Body of pancreas (tissue), 4 donors: ENCODE data around the gene ETS2.

Experiments used
- POLR2A ChIP-seq, 3 donors: fragments of 450-650 bp; IDR thresholded peaks; one replicate each; pipeline ENCODE4 v1.6.1; 2016; ENCODE audit warnings: antibody characterized with exemption in 3 of 3, mild to moderate bottlenecking in 2 of 3
- TF ChIP-seq, protein P1 (sequence below), 7 experiments: fragments of 450-650 bp in 4 of 7; fragments of 200-600 bp in 3 of 7; sonication (generic) in 3 of 7; IDR thresholded peaks; one replicate each; pipeline ENCODE4 v1.5.1; 2016 to 2019; ENCODE audit warnings: antibody characterized with exemption in 7 of 7

DNA sequence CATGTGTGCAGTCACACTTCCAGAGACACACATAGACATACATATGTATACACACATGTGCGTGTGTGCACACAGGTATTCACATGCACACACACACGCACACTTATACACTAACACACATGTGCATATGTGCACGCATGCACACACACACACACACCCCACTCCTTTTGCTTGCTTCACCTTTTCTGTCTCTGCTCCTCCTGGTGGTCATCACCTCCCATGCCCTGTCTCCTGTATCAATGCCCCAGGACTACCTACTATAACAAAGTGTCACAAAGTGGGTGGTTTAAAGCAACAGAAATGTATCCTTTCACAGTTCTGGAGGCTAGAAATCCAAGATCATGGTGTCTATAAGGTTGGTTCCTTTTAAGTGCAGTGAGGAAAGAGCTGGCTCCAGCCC lies 27.4 kb downstream of the ETS2 start:
- TF ChIP-seq, protein P1, sequence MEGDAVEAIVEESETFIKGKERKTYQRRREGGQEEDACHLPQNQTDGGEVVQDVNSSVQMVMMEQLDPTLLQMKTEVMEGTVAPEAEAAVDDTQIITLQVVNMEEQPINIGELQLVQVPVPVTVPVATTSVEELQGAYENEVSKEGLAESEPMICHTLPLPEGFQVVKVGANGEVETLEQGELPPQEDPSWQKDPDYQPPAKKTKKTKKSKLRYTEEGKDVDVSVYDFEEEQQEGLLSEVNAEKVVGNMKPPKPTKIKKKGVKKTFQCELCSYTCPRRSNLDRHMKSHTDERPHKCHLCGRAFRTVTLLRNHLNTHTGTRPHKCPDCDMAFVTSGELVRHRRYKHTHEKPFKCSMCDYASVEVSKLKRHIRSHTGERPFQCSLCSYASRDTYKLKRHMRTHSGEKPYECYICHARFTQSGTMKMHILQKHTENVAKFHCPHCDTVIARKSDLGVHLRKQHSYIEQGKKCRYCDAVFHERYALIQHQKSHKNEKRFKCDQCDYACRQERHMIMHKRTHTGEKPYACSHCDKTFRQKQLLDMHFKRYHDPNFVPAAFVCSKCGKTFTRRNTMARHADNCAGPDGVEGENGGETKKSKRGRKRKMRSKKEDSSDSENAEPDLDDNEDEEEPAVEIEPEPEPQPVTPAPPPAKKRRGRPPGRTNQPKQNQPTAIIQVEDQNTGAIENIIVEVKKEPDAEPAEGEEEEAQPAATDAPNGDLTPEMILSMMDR (IDR thresholded peaks at IDR 0.05) = no peak
- TF ChIP-seq POLR2A (IDR thresholded peaks at IDR 0.05) = no peak
